T47D (cell line): ENCODE data around the gene GABRB1.
A peak's percentile ranks its signal among the peaks of the same experiment; 100 is the strongest.

Experiments
- DNase-seq, 2 experiments: peaks; one replicate each; pipeline versions ENCODE4 v3.0.0 to v3.0.0-alpha.2; 2011 to 2012; ENCODE audit warnings: low read depth in 1 of 2, low spot score in 1 of 2
- JUND ChIP-seq: IDR thresholded peaks from 2 replicates; pipeline ENCODE4 v1.6.1; 2012; ENCODE audit warnings: low read depth
- in situ Hi-C: cut with HindIII; loops from 2 replicates; pipeline ENCODE4 v1.10.0; 2016; ENCODE audit warnings: low sequenced_read_pairs, low pct_unique_long_range_greater_than_20kb

Gene GABRB1

DNA sequence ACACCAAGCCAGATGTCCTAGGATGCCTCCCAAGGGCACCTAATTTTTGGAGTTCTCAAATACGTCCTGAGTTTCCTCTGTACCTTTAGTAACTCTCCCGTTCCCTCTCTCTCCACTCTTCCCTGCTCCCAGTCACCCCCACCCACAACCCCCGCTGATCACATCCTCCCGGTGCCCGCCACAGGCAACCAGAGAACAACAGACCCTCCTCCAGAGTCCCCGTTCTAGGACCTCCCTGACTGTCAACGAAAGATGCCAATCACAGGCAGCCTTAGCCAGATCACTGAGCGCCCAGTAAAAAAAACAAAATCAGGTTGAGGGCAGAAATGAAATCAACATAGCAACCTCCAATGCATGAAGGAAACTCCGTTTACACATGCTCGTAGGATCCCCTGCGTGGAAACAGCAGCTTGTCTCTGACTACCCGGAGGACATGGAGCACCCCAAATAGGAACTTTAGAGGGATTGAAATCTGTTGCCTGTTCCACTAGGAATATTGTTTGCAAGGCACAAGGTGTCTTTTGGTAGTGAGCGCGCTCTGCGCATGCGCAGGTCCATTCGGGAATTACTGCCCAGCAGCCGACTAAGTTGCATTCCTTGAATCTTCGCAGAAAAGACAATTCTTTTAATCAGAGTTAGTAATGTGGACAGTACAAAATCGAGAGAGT is at the start of gene GABRB1:
GABRB1 (plus strand) TSS at position 557 of the 668 bp plus-strand sequence.
- no peak for TF ChIP-seq JUND
- in situ Hi-C loops, result no loop called here
- DNase-seq, result peak; percentile 19 to 44

- TF ChIP-seq JUND, result no peak
- DNase-seq, result no peak
- in situ Hi-C loops, result no loop called here
These were observed 46.6 kb upstream of the GABRB1 start for GRCh38 chr4:46984781-46985180.

DNA sequence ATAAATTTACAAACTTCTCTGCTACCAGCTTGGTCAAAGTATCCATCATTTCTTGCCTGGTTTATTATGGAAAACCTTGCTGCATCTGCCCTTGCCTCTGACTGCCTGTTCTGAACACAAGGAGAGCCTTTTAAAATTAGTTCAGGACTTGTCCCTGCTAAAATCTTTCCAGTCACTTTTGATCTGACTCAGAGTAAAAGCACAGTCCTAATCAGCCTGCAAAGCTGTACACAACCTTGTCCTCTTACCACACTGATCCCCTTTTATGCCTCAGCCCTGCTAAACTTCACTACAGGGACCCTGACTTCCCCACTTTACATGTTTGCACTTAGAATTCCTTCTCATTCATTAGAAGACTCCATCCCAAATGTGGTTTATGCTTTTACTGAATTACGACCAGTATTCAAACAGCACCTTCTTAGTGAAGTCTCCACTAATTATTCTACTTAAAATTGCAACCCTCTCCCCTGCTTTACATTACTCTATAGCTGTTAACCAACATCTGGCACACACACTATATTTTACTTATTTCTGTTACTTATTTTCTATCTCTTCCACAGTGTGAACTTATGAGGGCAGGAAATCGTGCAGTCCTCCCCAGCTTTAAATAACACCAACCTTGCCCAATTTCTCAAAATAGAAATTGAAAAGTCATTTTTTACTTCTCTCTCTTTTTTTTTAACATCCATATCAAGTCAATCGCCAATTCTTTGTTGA is 44.3 kb upstream of the GABRB1 start:
- DNase-seq, result no peak
- TF ChIP-seq JUND, result no peak
- in situ Hi-C loops, result no loop called here

- in situ Hi-C loops, result no loop called here
- DNase-seq, result no peak
- TF ChIP-seq JUND, result no peak
These were observed 39.0 kb upstream of the GABRB1 start for GRCh38 chr4:46992338-46992737.

GRCh38 chr4:46993075-46994006 is 38.0 kb upstream of the GABRB1 start, which contains the start of gene GABRA4:
Gene GABRA4, minus strand, starts transcription at chr4:46993581. Its CDS starts 157 bp downstream, at chr4:46993424.
- DNase-seq, result no peak
- in situ Hi-C loops, result no loop called here
- no peak for TF ChIP-seq JUND

DNA sequence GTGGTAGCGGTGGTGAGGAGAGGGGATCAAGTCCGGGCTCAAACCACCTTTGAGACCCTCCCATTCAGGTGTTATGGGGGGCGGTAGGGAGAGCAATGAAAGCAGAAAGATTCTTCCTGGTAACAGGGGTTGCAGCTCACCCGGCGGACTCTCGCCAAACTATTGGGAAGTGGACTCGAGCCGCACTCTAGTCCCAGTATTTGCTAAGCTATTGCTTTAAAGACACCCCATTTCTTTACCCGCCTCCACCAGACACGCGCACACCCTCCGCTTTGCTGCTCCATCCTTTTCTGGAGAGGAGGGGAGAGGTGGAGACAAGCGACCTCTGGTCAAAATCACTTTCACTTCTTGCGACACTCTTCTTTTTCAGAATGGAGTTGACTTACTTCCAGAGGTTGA is 37.4 kb upstream of the GABRB1 start:
- in situ Hi-C loops, result no loop called here
- no peak for TF ChIP-seq JUND
- DNase-seq, result no peak

DNA sequence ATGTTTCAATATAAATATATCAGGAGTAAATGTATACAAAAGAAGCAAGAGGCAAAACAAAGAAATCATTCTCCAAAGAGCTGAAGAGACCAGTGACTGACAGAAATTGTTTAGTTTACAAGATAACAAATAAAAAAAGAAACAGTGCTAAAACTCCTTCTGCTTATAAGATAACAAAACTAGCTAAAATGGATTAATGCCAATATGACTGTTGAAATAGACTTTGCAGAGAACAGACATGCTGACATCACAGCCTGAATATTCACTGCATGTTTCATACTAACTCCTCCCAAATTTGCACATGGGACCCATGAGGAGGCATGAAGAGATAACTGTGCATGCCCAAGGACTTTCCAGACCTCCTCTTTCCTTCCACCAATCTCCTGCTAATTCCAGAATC is 31.8 kb upstream of the GABRB1 start:
- no peak for TF ChIP-seq JUND
- in situ Hi-C loops, result no loop called here
- no peak for DNase-seq

DNA sequence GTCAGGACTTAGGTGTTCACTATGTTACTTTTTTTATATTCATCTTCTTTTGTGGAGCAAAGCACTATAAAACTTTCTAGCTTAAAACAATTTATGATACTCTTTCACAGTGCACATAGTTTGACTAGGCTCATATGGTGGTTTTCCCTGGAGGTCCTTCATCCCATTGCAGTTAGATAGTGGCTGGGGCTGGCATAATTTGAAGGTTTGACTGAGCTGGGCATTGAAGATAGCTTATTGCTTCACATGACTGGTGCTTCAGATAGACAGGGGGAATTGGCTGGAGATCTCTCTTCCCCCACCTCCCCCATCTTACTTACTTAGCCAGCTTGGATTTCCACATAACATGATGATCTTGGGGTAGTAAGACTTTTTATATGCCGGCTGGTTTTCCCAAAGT is 31.0 kb upstream of the GABRB1 start:
- TF ChIP-seq JUND, result no peak
- in situ Hi-C loops, result no loop called here
- DNase-seq, result no peak

- in situ Hi-C loops, result no loop called here
- peak in 1 of 2 experiments; percentile 20 for DNase-seq
- TF ChIP-seq JUND, result no peak
These were observed 28.8 kb upstream of the GABRB1 start for GRCh38 chr4:47002580-47002979.

DNA sequence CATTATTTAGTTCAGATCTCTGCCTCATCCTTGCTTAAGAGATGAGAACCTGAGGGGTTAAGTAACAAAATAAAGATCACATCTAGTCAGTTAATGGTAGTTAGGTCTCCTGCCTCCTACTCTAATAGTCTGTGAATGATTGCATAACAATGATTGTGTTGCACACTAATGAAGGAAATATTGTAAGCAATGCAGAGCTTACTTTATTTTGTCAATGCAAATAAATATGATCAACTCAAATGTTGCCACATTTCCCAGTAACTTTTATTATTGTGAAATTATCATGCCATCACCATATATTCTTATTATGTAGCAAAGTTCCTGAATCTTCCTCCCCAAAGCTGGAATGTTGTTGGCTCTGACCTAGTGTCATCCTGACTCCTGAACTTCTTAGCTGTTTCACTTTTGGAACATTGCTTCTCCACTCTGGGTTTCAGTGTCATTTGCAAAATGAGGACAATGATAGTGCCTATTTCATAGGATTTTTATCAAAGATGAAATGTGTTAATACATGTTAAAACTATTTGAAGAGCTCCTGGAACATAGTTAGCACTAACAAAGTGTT is 20.9 kb upstream of the GABRB1 start:
- no peak for DNase-seq
- in situ Hi-C loops, result no loop called here
- TF ChIP-seq JUND, result no peak

- in situ Hi-C loops, result no loop called here
- DNase-seq, result no peak
- TF ChIP-seq JUND, result no peak
These were observed 20.4 kb upstream of the GABRB1 start for GRCh38 chr4:47010912-47011446.

DNA sequence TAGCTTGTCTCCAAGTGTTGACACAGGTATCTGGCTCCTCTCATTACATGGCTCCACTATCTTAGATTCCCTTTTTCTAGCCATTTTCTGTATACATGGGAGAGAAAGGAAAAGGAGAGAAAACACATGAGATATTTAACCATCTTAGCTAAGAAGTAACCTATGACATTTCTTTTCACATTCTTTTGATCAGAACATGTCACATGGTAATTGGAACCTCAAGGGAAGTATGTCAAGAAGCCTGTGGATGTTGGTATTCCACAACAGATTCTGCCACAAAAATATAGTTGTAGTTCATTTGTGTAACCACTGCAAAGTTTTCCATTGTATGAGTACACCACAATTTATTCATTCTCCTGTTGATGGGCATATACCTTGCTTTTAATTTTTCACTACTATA is 18.7 kb upstream of the GABRB1 start:
- in situ Hi-C loops, result no loop called here
- TF ChIP-seq JUND, result no peak
- no peak for DNase-seq
